Mesendoderm (in vitro differentiated cells): ENCODE measurements around the gene AP2S1.

ENCODE experiments used
- DNase-seq: peaks from one replicate; pipeline ENCODE4 v3.0.0; 2013
- H2AK5ac ChIP-seq: 2 replicates; pipeline ENCODE4 v1.6.1; 2013; ENCODE audit warnings: low read length, inconsistent platforms
- H2BK120ac ChIP-seq: 2 replicates; pipeline ENCODE4 v1.6.1; 2013; ENCODE audit warnings: low read depth, mild to moderate bottlenecking, low read length, moderate library complexity, mixed read lengths
- H2BK15ac ChIP-seq: replicated peaks from 2 replicates; pipeline ENCODE4 v1.6.1; 2013; ENCODE audit warnings: low read depth, mild to moderate bottlenecking, moderate library complexity
- H2BK5ac ChIP-seq: 2 replicates; pipeline ENCODE4 v1.6.1; 2013; ENCODE audit warnings: low read length, inconsistent platforms
- H3K18ac ChIP-seq: 2 replicates; pipeline ENCODE4 v1.6.1; 2013; ENCODE audit warnings: mild to moderate bottlenecking, low read length, mixed read lengths
- H3K23ac ChIP-seq: one replicate; pipeline ENCODE4 v1.6.1; 2013; ENCODE audit warnings: low read length
- H3K27ac ChIP-seq: 2 replicates; pipeline ENCODE4 v1.5.1; 2013; ENCODE audit warnings: low read depth, mild to moderate bottlenecking, inconsistent platforms, low read length, moderate library complexity
- H3K27me3 ChIP-seq: 2 replicates; pipeline ENCODE4 v1.6.1; 2013; ENCODE audit warnings: low read length, control low read depth, mild to moderate bottlenecking, inconsistent platforms; ENCODE audit not compliant: insufficient read depth, poor library complexity
- H3K36me3 ChIP-seq: 2 replicates; pipeline ENCODE4 v1.6.1; 2013; ENCODE audit warnings: low read length, inconsistent platforms; ENCODE audit not compliant: control insufficient read depth, insufficient read depth
- H3K4ac ChIP-seq: one replicate; pipeline ENCODE4 v1.6.1; 2013; ENCODE audit warnings: low read depth, mild to moderate bottlenecking, low read length, moderate library complexity
- H3K4me1 ChIP-seq: 2 replicates; pipeline ENCODE4 v1.6.1; 2013; ENCODE audit warnings: low read depth, low read length, inconsistent platforms; ENCODE audit not compliant: control insufficient read depth
- H3K4me2 ChIP-seq: 2 replicates; pipeline ENCODE4 v1.6.1; 2013; ENCODE audit warnings: low read length
- H3K4me3 ChIP-seq: 2 replicates; pipeline ENCODE4 v1.5.1; 2013; ENCODE audit warnings: mild to moderate bottlenecking, low read length
- H3K56ac ChIP-seq: one replicate; pipeline ENCODE4 v1.6.1; 2013; ENCODE audit warnings: low read length
- H3K79me1 ChIP-seq: 2 replicates; pipeline ENCODE4 v1.6.1; 2013; ENCODE audit warnings: low read length, inconsistent platforms
- H3K79me2 ChIP-seq: 2 replicates; pipeline ENCODE4 v1.6.1; 2013; ENCODE audit warnings: mild to moderate bottlenecking, low read length; ENCODE audit not compliant: control insufficient read depth, insufficient read depth
- H3K9ac ChIP-seq: 2 replicates; pipeline ENCODE4 v1.6.1; 2013; ENCODE audit warnings: low read length, inconsistent platforms
- H4K5ac ChIP-seq: one replicate; pipeline ENCODE4 v1.6.1; 2013; ENCODE audit warnings: low read length
- H4K8ac ChIP-seq: one replicate; pipeline ENCODE4 v1.6.1; 2013; ENCODE audit warnings: low read depth, mild to moderate bottlenecking, control low read depth, low read length, moderate library complexity
- WGBS: extraction: QIAGEN DNeasy Blood & Tissue Kit; methylation state at CpG from one replicate; pipeline ENCODE4 v1.1.7; 2013; ENCODE audit warnings: low lambda C conversion rate, missing lambda C conversion rate; ENCODE audit not compliant: insufficient coverage; ENCODE audit errors: extremely low coverage; 5-methylcytosine and 5-hydroxymethylcytosine counted together

The AP2S1 gene

DNA sequence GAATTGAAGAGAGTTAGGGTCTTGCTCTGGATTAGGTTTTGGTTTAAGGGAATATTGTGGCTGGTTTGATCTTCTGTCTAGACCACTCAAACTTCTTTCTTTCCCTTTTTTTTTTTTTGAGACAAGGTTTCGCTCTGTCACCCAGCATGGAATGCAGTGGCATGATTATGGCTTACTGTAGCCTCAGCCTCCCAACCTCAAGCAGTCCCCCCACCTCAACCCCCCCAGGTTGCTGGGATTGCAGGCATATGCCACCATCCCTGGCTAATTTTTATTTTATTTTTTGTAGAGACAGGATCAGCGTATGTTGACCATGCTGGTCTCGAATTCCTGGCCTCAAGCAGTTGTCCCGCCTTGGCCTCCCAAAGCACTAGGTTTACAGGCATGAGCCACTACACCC is 31.4 kb upstream of the AP2S1 start:
- Histone ChIP-seq H3K23ac (no peak overlapping the region), H4K8ac (no peak overlapping the region), H3K27me3 (no peaks in the 10 kb centered on the region), H2BK15ac (no peak overlapping the region), H3K4me2 (no peak overlapping the region), H3K36me3 (no peaks in the 10 kb centered on the region), H3K56ac (no peak overlapping the region), H3K4ac (no peak overlapping the region), H4K5ac (no peak overlapping the region), H3K27ac (no peak overlapping the region), H3K79me1 (peaks cover 10% of the 10 kb centered on the region), H3K79me2 (peaks cover 9% of the 10 kb centered on the region), H2BK120ac (no peak overlapping the region), H3K9ac (no peak overlapping the region), H2BK5ac (no peak overlapping the region), H3K4me3 (no peak overlapping the region), H3K4me1 (no peaks in the 10 kb centered on the region), H2AK5ac (no peak overlapping the region), H3K18ac (no peak overlapping the region)
- DNase-seq, result no peak
- WGBS, result no CpG with 5 or more reads among the region's 4 CpGs

DNA sequence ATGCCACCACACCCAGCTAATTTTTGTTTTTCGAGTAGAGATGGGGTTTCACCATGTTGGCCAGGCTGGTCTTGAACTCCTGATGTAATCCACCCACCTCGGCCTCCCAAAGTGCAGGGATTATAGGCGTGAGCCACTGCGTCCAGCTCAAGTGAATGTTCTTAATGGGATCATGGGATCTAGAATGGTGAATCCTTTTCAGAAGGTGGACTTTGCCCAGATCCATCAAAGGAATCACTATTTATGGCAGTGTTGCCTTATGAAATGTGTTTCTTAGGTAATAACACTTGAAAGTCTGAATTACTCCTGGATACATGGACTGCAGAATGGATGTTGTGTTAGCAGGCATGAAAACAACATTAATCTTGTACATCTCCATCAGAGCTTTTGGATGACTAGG is 30.4 kb upstream of the AP2S1 start:
- Histone ChIP-seq H3K79me2 (peaks cover 13% of the 10 kb centered on the region), H3K79me1 (peaks cover 10% of the 10 kb centered on the region), H2AK5ac (no peak overlapping the region), H3K27me3 (no peaks in the 10 kb centered on the region), H4K5ac (no peak overlapping the region), H3K27ac (no peak overlapping the region), H3K18ac (no peak overlapping the region), H3K4me1 (no peaks in the 10 kb centered on the region), H3K4me3 (no peak overlapping the region), H3K4ac (no peak overlapping the region), H3K56ac (no peak overlapping the region), H3K4me2 (no peak overlapping the region), H2BK120ac (no peak overlapping the region), H2BK5ac (no peak overlapping the region), H3K9ac (no peak overlapping the region), H3K36me3 (no peaks in the 10 kb centered on the region), H4K8ac (no peak overlapping the region), H3K23ac (no peak overlapping the region), H2BK15ac (no peak overlapping the region)
- no CpG with 5 or more reads among the region's 4 CpGs for WGBS
- no peak for DNase-seq

DNA sequence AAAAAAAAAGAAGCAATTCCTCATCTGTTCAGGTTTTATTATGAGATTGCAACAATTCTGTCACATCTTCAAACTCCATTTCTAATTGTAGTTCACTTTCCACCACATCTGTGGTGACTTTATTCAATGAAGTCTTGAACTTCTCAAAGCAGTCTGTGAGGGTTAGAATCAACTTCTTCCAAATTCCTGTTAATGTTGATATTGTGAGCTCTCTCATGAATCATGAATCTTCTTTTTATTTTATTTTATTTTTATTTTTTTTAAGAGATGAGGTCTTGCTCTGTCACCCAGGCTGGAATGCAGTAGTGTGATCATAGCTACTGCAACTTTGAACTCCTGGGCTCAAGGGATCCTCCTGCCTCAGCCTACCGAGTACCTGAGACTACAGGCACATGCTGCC is 29.8 kb upstream of the AP2S1 start:
- Histone ChIP-seq H3K27ac (no peak overlapping the region), H3K4me1 (no peaks in the 10 kb centered on the region)
- no CpG with 5 or more reads among the region's 1 CpG for WGBS

DNA sequence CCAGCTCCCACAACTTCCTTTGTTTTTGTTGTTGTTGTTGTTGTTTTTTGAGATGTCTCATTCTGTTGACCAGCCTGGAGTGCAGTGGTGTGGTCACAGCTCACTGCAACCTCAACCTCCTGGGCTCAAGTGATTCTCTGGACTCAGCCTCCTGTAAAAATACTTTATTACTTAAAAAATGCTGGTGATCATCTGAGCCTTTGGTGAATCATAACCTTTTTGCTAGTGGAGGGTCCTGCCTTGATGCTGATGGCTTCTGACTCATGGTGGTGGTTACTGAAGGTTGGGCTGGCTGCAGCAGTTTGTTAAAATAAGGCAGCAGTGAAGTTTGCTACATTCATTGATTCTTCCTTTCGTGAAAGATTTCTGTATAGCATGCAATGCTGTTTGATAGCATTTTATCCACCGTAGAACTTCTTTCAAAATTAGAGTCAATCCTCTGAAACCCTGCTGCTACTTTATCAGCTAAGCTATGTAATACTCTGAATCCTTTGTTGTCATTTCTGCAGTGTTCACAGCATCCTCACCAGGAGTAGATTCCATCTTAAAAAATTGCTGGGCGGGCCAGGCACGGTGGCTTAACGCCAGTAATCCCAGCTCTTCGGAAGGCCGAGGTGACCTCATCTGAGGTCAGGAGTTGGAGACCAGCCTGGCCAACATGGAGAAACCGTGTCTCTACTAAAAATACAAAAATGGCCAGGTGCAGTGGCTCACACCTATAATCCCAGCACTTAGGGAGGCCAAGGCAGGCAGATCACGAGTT is 28.1 kb upstream of the AP2S1 start:
- H3K36me3 ChIP-seq, result no peaks in the 10 kb centered on the region
- no CpG with 5 or more reads among the region's 9 CpGs for WGBS
- no peak overlapping the region for H2BK120ac ChIP-seq
- H3K79me2 ChIP-seq, result peaks cover 5% of the 10 kb centered on the region
- no peak overlapping the region for H2AK5ac ChIP-seq
- no peak overlapping the region for H3K18ac ChIP-seq
- no peaks in the 10 kb centered on the region for H3K27me3 ChIP-seq
- no peak for DNase-seq
- no peak overlapping the region for H3K9ac ChIP-seq
- H3K27ac ChIP-seq, result no peak overlapping the region
- H3K4me2 ChIP-seq, result no peak overlapping the region
- no peak overlapping the region for H2BK15ac ChIP-seq
- H4K5ac ChIP-seq, result no peak overlapping the region
- H3K56ac ChIP-seq, result no peak overlapping the region
- no peak overlapping the region for H3K4ac ChIP-seq
- peaks cover 2% of the 10 kb centered on the region for H3K4me1 ChIP-seq
- H2BK5ac ChIP-seq, result no peak overlapping the region
- peaks cover 4% of the 10 kb centered on the region for H3K79me1 ChIP-seq
- H3K4me3 ChIP-seq, result no peak overlapping the region
- no peak overlapping the region for H3K23ac ChIP-seq
- H4K8ac ChIP-seq, result no peak overlapping the region

More for the DNA sequence above, 29.8 kb upstream of the AP2S1 start:
- Histone ChIP-seq H3K36me3 (no peaks in the 10 kb centered on the region), H3K27me3 (no peaks in the 10 kb centered on the region), H3K79me1 (peaks cover 8% of the 10 kb centered on the region), H3K18ac (no peak overlapping the region), H2BK5ac (no peak overlapping the region), H3K4me3 (no peak overlapping the region), H3K4ac (no peak overlapping the region), H2AK5ac (no peak overlapping the region), H3K23ac (no peak overlapping the region), H3K4me2 (no peak overlapping the region), H2BK15ac (no peak overlapping the region), H3K79me2 (peaks cover 11% of the 10 kb centered on the region), H3K9ac (no peak overlapping the region), H4K5ac (no peak overlapping the region), H4K8ac (no peak overlapping the region), H2BK120ac (no peak overlapping the region), H3K56ac (no peak overlapping the region)
- DNase-seq, result no peak

DNA sequence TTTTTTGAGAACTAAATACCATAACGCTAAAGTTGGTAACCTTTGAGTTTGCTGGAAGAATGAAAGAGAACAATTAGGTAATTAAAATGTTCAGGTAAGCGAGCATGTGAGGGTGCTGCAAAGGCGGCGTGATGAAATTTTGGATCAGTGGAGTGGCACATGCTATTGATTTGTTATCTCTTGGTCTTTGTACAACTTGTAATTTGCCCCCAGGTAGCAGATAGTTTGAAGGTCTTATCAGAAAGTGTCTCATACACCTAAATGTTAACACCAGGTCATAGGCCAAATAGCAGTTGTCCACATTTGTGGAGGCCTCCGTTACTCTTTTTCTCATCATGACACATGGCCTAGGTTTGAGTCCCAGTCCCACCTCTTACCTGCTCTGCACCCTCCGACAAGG is 25.0 kb upstream of the AP2S1 start:
- H3K4ac ChIP-seq, result peak overlapping the region; percentile 77
- peaks cover 14% of the 10 kb centered on the region for H3K79me2 ChIP-seq
- no peak overlapping the region for H2BK5ac ChIP-seq
- H3K23ac ChIP-seq, result no peak overlapping the region
- H3K79me1 ChIP-seq, result peaks cover 7% of the 10 kb centered on the region
- DNase-seq, result no peak
- no peak overlapping the region for H3K9ac ChIP-seq
- no peak overlapping the region for H2BK15ac ChIP-seq
- no peak overlapping the region for H4K8ac ChIP-seq
- H3K27me3 ChIP-seq, result no peaks in the 10 kb centered on the region
- no peak overlapping the region for H2AK5ac ChIP-seq
- H3K36me3 ChIP-seq, result no peaks in the 10 kb centered on the region
- H3K4me3 ChIP-seq, result no peak overlapping the region
- no peak overlapping the region for H3K18ac ChIP-seq
- no CpG with 5 or more reads among the region's 6 CpGs for WGBS
- H4K5ac ChIP-seq, result no peak overlapping the region
- no peak overlapping the region for H3K56ac ChIP-seq
- H2BK120ac ChIP-seq, result no peak overlapping the region
- peaks cover 2% of the 10 kb centered on the region for H3K4me1 ChIP-seq
- peak overlapping the region; percentile 8 for H3K27ac ChIP-seq
- no peak overlapping the region for H3K4me2 ChIP-seq

DNA sequence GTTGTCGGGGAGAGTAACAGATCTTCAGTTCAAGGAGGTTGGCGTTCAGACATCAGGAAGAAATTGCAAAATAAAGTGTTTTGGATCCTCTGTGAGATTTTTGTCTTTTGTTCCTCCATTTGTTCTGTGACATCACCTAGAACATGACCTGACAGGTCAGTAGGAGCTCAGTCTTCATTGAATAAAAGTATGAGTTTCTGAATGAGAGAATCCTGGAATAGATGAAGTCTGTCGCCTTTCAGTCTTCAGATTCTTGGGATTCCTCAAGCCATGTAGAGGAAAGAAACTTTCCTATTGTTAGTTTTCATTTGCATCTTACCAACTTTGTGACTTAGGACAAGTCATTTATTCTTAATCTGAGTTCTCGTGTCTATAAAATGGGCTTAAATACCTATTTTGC is 24.6 kb upstream of the AP2S1 start:
- Histone ChIP-seq H3K9ac (no peak overlapping the region), H3K56ac (no peak overlapping the region), H3K27me3 (no peaks in the 10 kb centered on the region), H3K36me3 (no peaks in the 10 kb centered on the region), H4K5ac (no peak overlapping the region), H3K4ac (no peak overlapping the region), H2BK120ac (no peak overlapping the region), H3K18ac (no peak overlapping the region), H2BK15ac (no peak overlapping the region), H2AK5ac (no peak overlapping the region), H3K4me2 (no peak overlapping the region), H3K4me3 (no peak overlapping the region), H3K79me2 (peaks cover 16% of the 10 kb centered on the region), H4K8ac (no peak overlapping the region), H3K4me1 (peaks cover 2% of the 10 kb centered on the region), H2BK5ac (no peak overlapping the region), H3K79me1 (peaks cover 7% of the 10 kb centered on the region), H3K27ac (peak overlapping the region; percentile 8), H3K23ac (no peak overlapping the region)
- peak; percentile 87 for DNase-seq
- no CpG with 5 or more reads among the region's 4 CpGs for WGBS
